KOPT-K1 (cell line): ENCODE measurements around the gene DLG4.
"Not testable (repeated sequence)": the region's sequence is repeated elsewhere in the genome, so short reads cannot be mapped to it uniquely, and the experiment has no call there.

Experiments
- H3K27ac ChIP-seq: fragments of 200-600 bp; sonication (generic); 2 replicates; pipeline ENCODE4 v1.5.1; 2016; ENCODE audit warnings: antibody characterized with exemption, mild to moderate bottlenecking, low read depth, low read length; ENCODE audit not compliant: poor library complexity, severe bottlenecking
- H3K36me3 ChIP-seq: fragments of 200-600 bp; sonication (generic); 2 replicates; pipeline ENCODE4 v1.5.1; 2017; ENCODE audit warnings: antibody characterized with exemption, mild to moderate bottlenecking, low read length, moderate library complexity; ENCODE audit not compliant: insufficient read depth
- H3K9me3 ChIP-seq: fragments of 200-600 bp; sonication (generic); 2 replicates; pipeline ENCODE4 v1.5.1; 2017; ENCODE audit warnings: antibody characterized with exemption, low read length, mild to moderate bottlenecking; ENCODE audit not compliant: insufficient read depth, poor library complexity, severe bottlenecking

Gene DLG4

GRCh38 chr17:7195971-7196370 is 23.7 kb downstream of the DLG4 start:
- Histone ChIP-seq H3K27ac (no peak overlapping the region), H3K9me3 (no peaks in the 10 kb centered on the region), H3K36me3 (peaks cover 14% of the 10 kb centered on the region)

GRCh38 chr17:7192271-7192937 is 27.2 kb downstream of the DLG4 start:
- Histone ChIP-seq H3K9me3 (no peaks in the 10 kb centered on the region), H3K36me3 (peaks cover 16% of the 10 kb centered on the region), H3K27ac (no peak overlapping the region)

GRCh38 chr17:7191571-7192270 is 27.9 kb downstream of the DLG4 start:
- H3K36me3 ChIP-seq = peaks cover 13% of the 10 kb centered on the region
- no peak overlapping the region for H3K27ac ChIP-seq
- no peaks in the 10 kb centered on the region for H3K9me3 ChIP-seq

- H3K27ac ChIP-seq = no peak overlapping the region
- H3K9me3 ChIP-seq = no peaks in the 10 kb centered on the region
- H3K36me3 ChIP-seq = peaks cover 7% of the 10 kb centered on the region; the same call in 1 of the 2 replicates
Observed at GRCh38 chr17:7191069-7191468, 28.6 kb downstream of the DLG4 start.

GRCh38 chr17:7190276-7190917 is 29.2 kb downstream of the DLG4 start:
- H3K36me3 ChIP-seq = peaks cover 6% of the 10 kb centered on the region; the same call in 1 of the 2 replicates
- no peaks in the 10 kb centered on the region for H3K9me3 ChIP-seq
- H3K27ac ChIP-seq = no peak overlapping the region

GRCh38 chr17:7186241-7186640 is 33.4 kb downstream of the DLG4 start:
- Histone ChIP-seq H3K36me3 (peaks cover 4% of the 10 kb centered on the region; the same call in 1 of the 2 replicates), H3K9me3 (no peaks in the 10 kb centered on the region), H3K27ac (no peak overlapping the region)

- Histone ChIP-seq H3K27ac (no peak overlapping the region), H3K36me3 (no peaks in the 10 kb centered on the region), H3K9me3 (no peaks in the 10 kb centered on the region)
Observed at GRCh38 chr17:7184647-7185046, 35.0 kb downstream of the DLG4 start.

GRCh38 chr17:7184091-7184488 is 35.5 kb downstream of the DLG4 start:
- Histone ChIP-seq H3K36me3 (no peaks in the 10 kb centered on the region), H3K27ac (no peak overlapping the region), H3K9me3 (no peaks in the 10 kb centered on the region)

- Histone ChIP-seq H3K27ac (no peak overlapping the region), H3K36me3 (no peaks in the 10 kb centered on the region), H3K9me3 (no peaks in the 10 kb centered on the region)
Observed at GRCh38 chr17:7183433-7184090, 36.1 kb downstream of the DLG4 start.

GRCh38 chr17:7182101-7182500 is 37.5 kb downstream of the DLG4 start:
- H3K27ac ChIP-seq, H3K36me3 ChIP-seq: not testable (repeated sequence)

GRCh38 chr17:7179317-7180254 is 40.0 kb downstream of the DLG4 start, which contains the start of gene ASGR1:
ASGR1 (minus strand) TSS chr17:7179370; CDS start chr17:7178563, 807 bp downstream.
- Histone ChIP-seq H3K9me3 (peaks cover 5% of the 10 kb centered on the region), H3K27ac (no peak within 1 kb of the TSS), H3K36me3 (no peaks in the 10 kb centered on the region)

More at GRCh38 chr17:7182101-7182500, 37.5 kb downstream of the DLG4 start:
- not testable (repeated sequence) for H3K9me3 ChIP-seq

- H3K9me3 ChIP-seq = peaks cover 5% of the 10 kb centered on the region
- no peaks in the 10 kb centered on the region for H3K36me3 ChIP-seq
- no peak overlapping the region for H3K27ac ChIP-seq
Observed at GRCh38 chr17:7178973-7179316, 40.7 kb downstream of the DLG4 start.

- Histone ChIP-seq H3K27ac (no peak overlapping the region), H3K36me3 (no peaks in the 10 kb centered on the region), H3K9me3 (peaks cover 5% of the 10 kb centered on the region)
Observed at GRCh38 chr17:7177954-7178477, 41.6 kb downstream of the DLG4 start.
